H4 (cell line): ENCODE measurements around the gene PSMG4. TPM values are rescaled to one million over a fixed set of nuclear protein-coding genes. Genes with fewer than 3 reads are reported as not detected.

Experiments
- DNase-seq: peaks from one replicate; pipeline ENCODE4 v3.0.0-alpha.2; 2015; ENCODE audit warnings: low spot score
- total RNA-seq: library from RNA; depleted of rRNA; stranded (reverse); fragments of >200 nt; shearing (Covaris generic); gene quantifications from 2 replicates; pipeline ENCODE4 v1.2.3, GENCODE V29; 2014; rRNA removed

Gene PSMG4
- total RNA-seq, 1 experiment from 2014 or later = 24.5 TPM

- DNase-seq = no peak
Measured at GRCh38 chr6:3305831-3306230, 47.1 kb downstream of the PSMG4 start.

GRCh38 chr6:3306848-3307247 lies 48.1 kb downstream of the PSMG4 start:
- no peak for DNase-seq

GRCh38 chr6:3307436-3307835 lies 48.7 kb downstream of the PSMG4 start:
- no peak for DNase-seq

GRCh38 chr6:3308106-3308505 lies 49.4 kb downstream of the PSMG4 start:
- no peak for DNase-seq

- DNase-seq = no peak
Measured at GRCh38 chr6:3309391-3310050, 50.8 kb downstream of the PSMG4 start.

GRCh38 chr6:3310051-3310448 lies 51.3 kb downstream of the PSMG4 start:
- DNase-seq = no peak

- DNase-seq = no peak
Measured at GRCh38 chr6:3310703-3311102, 52.0 kb downstream of the PSMG4 start.

- no peak for DNase-seq
Measured at GRCh38 chr6:3311826-3312225, 53.1 kb downstream of the PSMG4 start.

- DNase-seq = no peak
Measured at GRCh38 chr6:3312604-3313231, 54.0 kb downstream of the PSMG4 start.

GRCh38 chr6:3314176-3314575 lies 55.4 kb downstream of the PSMG4 start:
- DNase-seq = no peak

GRCh38 chr6:3314621-3315467 lies 56.1 kb downstream of the PSMG4 start:
- no peak for DNase-seq

- DNase-seq = no peak
Measured at GRCh38 chr6:3315841-3316240, 57.1 kb downstream of the PSMG4 start.

GRCh38 chr6:3316331-3316730 lies 57.6 kb downstream of the PSMG4 start:
- no peak for DNase-seq

GRCh38 chr6:3316818-3317217 lies 58.1 kb downstream of the PSMG4 start:
- no peak for DNase-seq

Other genes starting within 250 kb of the PSMG4 start
- gene RIPK1, start 190.5 kb upstream of the PSMG4 start, total RNA-seq = 10.1 and 14.2 TPM in 2 replicates
- 19.0 and 21.6 TPM in 2 replicates for gene BPHL, start 140.2 kb upstream of the PSMG4 start, total RNA-seq
- 46.3 and 49.0 TPM in 2 replicates for gene TUBB2A, start 101.4 kb upstream of the PSMG4 start, total RNA-seq
- 5.1 and 6.6 TPM in 2 replicates for gene TUBB2B, start 31.3 kb upstream of the PSMG4 start, total RNA-seq
- gene SLC22A23, start 198.1 kb downstream of the PSMG4 start, total RNA-seq = 1.9 and 2.6 TPM in 2 replicates